IMR-90 (cell line): ENCODE results near the gene C16orf96. TPM values are rescaled to one million over a fixed set of nuclear protein-coding genes. Genes with fewer than 3 reads are reported as not detected.

ENCODE experiments used
- ATAC-seq: fragments of 200-7000 bp; cut with Tn5 transposase; 2 replicates; pipeline ENCODE4 v1.9.1; 2020; ENCODE audit warnings: low read depth, mild to moderate bottlenecking, moderate library complexity
- BruUV-seq: library from RNA; stranded (reverse); fragments of 400-500 nt; replicated peaks from 2 replicates; lab custom pipeline; 2021; lab: Mats Ljungman, UMichigan
- CTCF ChIA-PET: fragments of 300-600 bp; formaldehyde crosslinking; extraction: SDS; loops from one replicate; lab custom pipeline; 2021; ENCODE audit warnings: antibody characterized with exemption; lab: Yijun Ruan, JAX
- POLR2A ChIA-PET: fragments of 300-600 bp; sonication (Branson Sonifier 250); formaldehyde crosslinking; loops from one replicate; lab custom pipeline; 2022; ENCODE audit warnings: antibody characterized with exemption; ENCODE audit not compliant: unreplicated experiment; lab: Charles Lee
- DNase-seq: peaks from one replicate; pipeline ENCODE4 v3.0.0; 2013
- H2AFZ ChIP-seq: replicated peaks from 2 replicates; pipeline ENCODE3; 2013; ENCODE audit warnings: low read length, mild to moderate bottlenecking; ENCODE audit not compliant: poor library complexity
- H2AK5ac ChIP-seq: 2 replicates; pipeline ENCODE4 v1.6.1; 2013; ENCODE audit warnings: low read depth, low read length, inconsistent platforms
- H2AK9ac ChIP-seq: replicated peaks from 2 replicates; pipeline ENCODE3; 2013; ENCODE audit warnings: mild to moderate bottlenecking, low read depth, low read length, moderate library complexity; ENCODE audit not compliant: poor library complexity
- H2BK120ac ChIP-seq: 2 replicates; pipeline ENCODE4 v1.6.1; 2013; ENCODE audit warnings: low read depth, low read length, inconsistent platforms
- H2BK15ac ChIP-seq: 3 replicates; pipeline ENCODE4 v1.6.1; 2013; ENCODE audit warnings: low read depth, low read length, inconsistent platforms
- H2BK20ac ChIP-seq: 2 replicates; pipeline ENCODE4 v1.6.1; 2013; ENCODE audit warnings: low read depth, mild to moderate bottlenecking, inconsistent platforms, low read length, moderate library complexity
- H2BK5ac ChIP-seq: 2 replicates; pipeline ENCODE4 v1.6.1; 2013; ENCODE audit warnings: mild to moderate bottlenecking, low read depth, low read length, inconsistent platforms; ENCODE audit not compliant: poor library complexity, severe bottlenecking
- H3K14ac ChIP-seq: replicated peaks from 2 replicates; pipeline ENCODE4 v1.6.1; 2013; ENCODE audit warnings: low read depth, low read length, inconsistent platforms
- H3K18ac ChIP-seq: 2 replicates; pipeline ENCODE4 v1.6.1; 2013; ENCODE audit warnings: low read depth, low read length, control low read depth
- H3K23ac ChIP-seq: 2 replicates; pipeline ENCODE4 v1.6.1; 2013; ENCODE audit warnings: low read depth, low read length, inconsistent platforms
- H3K27ac ChIP-seq: 2 replicates; pipeline ENCODE4 v1.5.1; 2013; ENCODE audit warnings: mild to moderate bottlenecking, control low read depth, low read length; ENCODE audit not compliant: insufficient read depth
- H3K27me3 ChIP-seq: 2 replicates; pipeline ENCODE4 v1.6.1; 2013; ENCODE audit warnings: low read length; ENCODE audit not compliant: control insufficient read depth, insufficient read depth
- H3K36me3 ChIP-seq: 2 replicates; pipeline ENCODE4 v1.6.1; 2013; ENCODE audit warnings: low read length, mixed read lengths; ENCODE audit not compliant: control insufficient read depth, insufficient read depth
- H3K4ac ChIP-seq: 2 replicates; pipeline ENCODE4 v1.6.1; 2013; ENCODE audit warnings: low read depth, low read length, inconsistent platforms
- H3K4me1 ChIP-seq: 2 replicates; pipeline ENCODE4 v1.6.1; 2013; ENCODE audit warnings: low read length, mixed read lengths; ENCODE audit not compliant: control insufficient read depth, insufficient read depth
- H3K4me2 ChIP-seq: 2 replicates; pipeline ENCODE4 v1.6.1; 2013; ENCODE audit warnings: low read depth, mild to moderate bottlenecking, control low read depth, low read length, moderate library complexity
- H3K4me3 ChIP-seq: 2 replicates; pipeline ENCODE4 v1.5.1; 2013; ENCODE audit warnings: low read depth, mild to moderate bottlenecking, control low read depth, low read length, moderate library complexity; ENCODE audit not compliant: insufficient read depth
- H3K56ac ChIP-seq: 2 replicates; pipeline ENCODE4 v1.6.1; 2013; ENCODE audit warnings: low read length, inconsistent platforms; ENCODE audit not compliant: insufficient read depth; ENCODE audit errors: extremely low read depth
- H3K79me1 ChIP-seq, 2 experiments: 2 replicates each; pipeline ENCODE4 v1.6.1; 2013; ENCODE audit warnings: low read length in 2 of 2, inconsistent platforms in 1 of 2, low read depth in 1 of 2
- H3K9ac ChIP-seq: 2 replicates; pipeline ENCODE4 v1.6.1; 2013; ENCODE audit warnings: low read depth, low read length, control low read depth
- H3K9me1 ChIP-seq: 2 replicates; pipeline ENCODE4 v1.6.1; 2013; ENCODE audit warnings: low read length, inconsistent platforms; ENCODE audit not compliant: insufficient read depth
- H3K9me3 ChIP-seq: 2 replicates; pipeline ENCODE4 v1.6.1; 2013; ENCODE audit warnings: low read length; ENCODE audit not compliant: control insufficient read depth, insufficient read depth
- H4K20me1 ChIP-seq: 2 replicates; pipeline ENCODE4 v1.6.1; 2013; ENCODE audit warnings: low read length, inconsistent platforms; ENCODE audit not compliant: insufficient read depth
- H4K5ac ChIP-seq: 2 replicates; pipeline ENCODE4 v1.6.1; 2013; ENCODE audit warnings: mild to moderate bottlenecking, low read depth, low read length, control low read depth
- H4K8ac ChIP-seq, 2 experiments: 2 replicates each; pipeline ENCODE4 v1.6.1; 2013; ENCODE audit warnings: low read depth in 2 of 2, low read length in 2 of 2, control low read depth in 1 of 2, inconsistent platforms in 1 of 2
- H4K91ac ChIP-seq: 2 replicates; pipeline ENCODE4 v1.6.1; 2013; ENCODE audit warnings: low read depth, low read length, inconsistent platforms; ENCODE audit not compliant: insufficient read depth
- BHLHE40 ChIP-seq: fragments of 150-350 bp; IDR thresholded peaks from 2 replicates; pipeline ENCODE4 v1.6.1; 2016; ENCODE audit warnings: mild to moderate bottlenecking, low read depth, low read length
- CEBPB ChIP-seq: IDR thresholded peaks from 2 replicates; pipeline ENCODE4 v1.6.1; 2012; ENCODE audit warnings: low read depth, low read length, improper control_type of control experiment
- CHD1 ChIP-seq: IDR thresholded peaks from 2 replicates; pipeline ENCODE4 v1.6.1; 2012; ENCODE audit warnings: low read depth, low read length, improper control_type of control experiment
- USF2 ChIP-seq: fragments of 150-350 bp; IDR thresholded peaks from 2 replicates; pipeline ENCODE4 v1.6.1; 2017; ENCODE audit warnings: mild to moderate bottlenecking, antibody characterized with exemption, low read length, low read depth
- WGBS, 2 experiments: methylation state at CpG; one replicate each; pipeline versions ENCODE4 v1.1.5 to v1.1.7; 2013; ENCODE audit warnings: missing lambda C conversion rate in 2 of 2; ENCODE audit not compliant: insufficient read length in 1 of 2; ENCODE audit errors: extremely low coverage in 2 of 2; 5-methylcytosine and 5-hydroxymethylcytosine counted together
- dilution Hi-C: fragments of 300-500 bp; cut with HindIII; formaldehyde crosslinking; loops from one replicate; pipeline ENCODE4 v1.14.3; 2018; ENCODE audit warnings: low sequenced_read_pairs; ENCODE audit not compliant: unreplicated experiment
- in situ Hi-C: fragments of 300-500 bp; cut with MboI; formaldehyde crosslinking; loops from 3 replicates; pipeline ENCODE4 v1.14.3; 2019; ENCODE audit warnings: low sequenced_read_pairs, inconsistent platforms, mixed read lengths
- intact Hi-C: fragments of 100-400 bp; cut with micrococcal nuclease; formaldehyde crosslinking; loops from 2 replicates; pipeline ENCODE4 v1.10.0; 2022
- polyA plus RNA-seq, 3 experiments: library from polyadenylated mRNA; depleted of rRNA; stranded (reverse); fragments of >200 nt; gene quantifications; 2 replicates each; pipeline ENCODE4 v1.2.3, GENCODE V29; 2012; ENCODE audit warnings: low replicate concordance in 1 of 3
- total RNA-seq: library from RNA; depleted of rRNA; stranded (reverse); fragments of >200 nt; gene quantifications from 2 replicates; pipeline ENCODE4 v1.2.3, GENCODE V29; 2012

The C16orf96 gene
- total and polyA plus RNA-seq, 2 of the 4 experiments (the other 2 are of a cell fraction) = not detected

DNA sequence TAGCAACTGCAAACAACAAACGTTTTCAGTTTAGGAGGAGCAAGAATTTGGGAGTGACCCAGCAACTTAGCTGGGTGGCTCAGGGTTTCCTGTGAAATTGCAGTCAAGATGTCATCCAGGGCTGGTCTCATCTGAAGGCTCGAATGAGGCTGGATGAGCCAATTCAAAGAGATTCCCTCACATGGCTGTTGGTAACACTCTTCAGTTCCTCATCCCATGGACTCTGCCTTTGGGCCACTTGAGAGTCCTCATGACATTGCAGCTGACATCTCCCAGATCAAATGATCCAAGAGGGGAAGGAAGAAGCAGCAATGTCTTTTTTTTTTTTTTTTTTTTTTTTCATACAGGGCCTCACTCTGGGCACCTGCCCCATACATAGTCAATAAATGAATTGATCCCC lies 32.2 kb downstream of the C16orf96 start:
- H4K5ac ChIP-seq = no peak overlapping the region
- no peak overlapping the region for H2AK5ac ChIP-seq
- WGBS, 2 experiments = no CpG with 5 or more reads among the region's 2 CpGs
- peaks cover 42% of the 10 kb centered on the region for H3K27me3 ChIP-seq
- no TSS peak for BruUV-seq
- H4K91ac ChIP-seq = no peak overlapping the region
- no peak overlapping the region for H2AFZ ChIP-seq
- H4K20me1 ChIP-seq = no peaks in the 10 kb centered on the region
- no peak overlapping the region for H2BK20ac ChIP-seq
- DNase-seq (no peak), ATAC-seq (no peak)
- no peak overlapping the region for H2BK120ac ChIP-seq
- H3K79me1 ChIP-seq = no peaks in the 10 kb centered on the region
- no peak overlapping the region for H3K27ac ChIP-seq
- H3K9ac ChIP-seq = no peak overlapping the region
- H3K9me3 ChIP-seq = peaks cover 14% of the 10 kb centered on the region
- no peaks in the 10 kb centered on the region for H3K9me1 ChIP-seq
- no peak overlapping the region for H4K8ac ChIP-seq
- no peak overlapping the region for H3K56ac ChIP-seq
- no peaks in the 10 kb centered on the region for H3K4me1 ChIP-seq
- POLR2A ChIA-PET = no interaction called here
- no peak overlapping the region for H3K18ac ChIP-seq
- no peak overlapping the region for H2AK9ac ChIP-seq
- no peak overlapping the region for H2BK5ac ChIP-seq
- intact Hi-C loops (no loop called here), dilution Hi-C loops (no loop called here), in situ Hi-C loops (no loop called here)
- no peak overlapping the region for H2BK15ac ChIP-seq
- no peak overlapping the region for H3K14ac ChIP-seq
- no peak overlapping the region for H3K4me2 ChIP-seq
- H3K4me3 ChIP-seq = no peak overlapping the region
- no peak overlapping the region for H3K4ac ChIP-seq
- CTCF ChIA-PET = no interaction called here
- no peaks in the 10 kb centered on the region for H3K36me3 ChIP-seq
- TF ChIP-seq BHLHE40 (no peak), CEBPB (no peak), CHD1 (no peak), USF2 (no peak)
- no peak overlapping the region for H3K23ac ChIP-seq
